Prostate gland (tissue), 2 donors: ENCODE results near the gene PRKD2. TPM values are rescaled to one million over a fixed set of nuclear protein-coding genes. Genes with fewer than 3 reads are reported as not detected.

Experiments used
- DNase-seq: peaks from one replicate; pipeline ENCODE4 v3.0.0-alpha.2; 2019; ENCODE audit warnings: low spot score
- H3K27ac ChIP-seq, 2 donors: fragments of 200-600 bp; sonication (generic); 2 replicates each; pipeline ENCODE4 v1.5.1; 2017 to 2019
- H3K27me3 ChIP-seq: fragments of 200-600 bp; sonication (generic); replicated peaks from 2 replicates; pipeline ENCODE4 v1.5.1; 2019; ENCODE audit not compliant: insufficient read depth
- H3K36me3 ChIP-seq, 2 donors: fragments of 200-600 bp; sonication (generic); 1 replicate in 1 of 2; 2 replicates in 1 of 2; pipeline versions ENCODE4 v1.5.1 to v1.8.1; 2017 to 2019
- H3K4me1 ChIP-seq: fragments of 200-600 bp; sonication (generic); replicated peaks from 2 replicates; pipeline ENCODE4 v1.5.1; 2019
- H3K4me3 ChIP-seq, 2 donors: fragments of 200-600 bp; sonication (generic); 2 replicates each; pipeline ENCODE4 v1.5.1; 2017 to 2019
- H3K9me3 ChIP-seq: fragments of 200-600 bp; sonication (generic); 2 replicates; pipeline ENCODE4 v1.5.1; 2017
- CTCF ChIP-seq, 4 experiments: fragments of 200-600 bp in 2 of 4; fragments of 450-650 bp in 2 of 4; sonication (generic) in 2 of 4; IDR thresholded peaks; 1 replicate in 3 of 4; 2 replicates in 1 of 4; pipeline ENCODE4 v1.5.1; 2016 to 2019; ENCODE audit warnings: antibody characterized with exemption in 4 of 4, mild to moderate bottlenecking in 2 of 4, moderate library complexity in 2 of 4
- POLR2A ChIP-seq: fragments of 450-650 bp; IDR thresholded peaks from one replicate; pipeline ENCODE4 v1.6.1; 2016; ENCODE audit warnings: antibody characterized with exemption, mild to moderate bottlenecking
- POLR2AphosphoS5 ChIP-seq: sonication (generic); formaldehyde crosslinking; IDR thresholded peaks from one replicate; pipeline ENCODE4 v1.6.1; 2017; ENCODE audit warnings: antibody characterized with exemption
- WGBS: methylation state at CpG from one replicate; pipeline ENCODE4 v1.1.5; 2018; 5-methylcytosine and 5-hydroxymethylcytosine counted together
- intact Hi-C: fragments of 100-400 bp; cut with DNase I; formaldehyde crosslinking; loops from one replicate; pipeline ENCODE4 v1.14.2; 2022
- total RNA-seq, 2 donors: library from RNA; depleted of rRNA; stranded (reverse); fragments of >200 nt; gene quantifications; one replicate each; pipeline ENCODE4 v1.1.0, GENCODE V29; 2016

The PRKD2 gene
- total RNA-seq, 2 donors from 2014 or later, result 38.9 to 41.8 TPM

- TF ChIP-seq CTCF (IDR thresholded peaks at IDR 0.05) (no peak), POLR2A (no peak), POLR2AphosphoS5 (no peak)
- Histone ChIP-seq H3K4me1 (no peaks in the 10 kb centered on the region), H3K27ac (peak overlapping the region; percentile 14 to 40), H3K9me3 (no peaks in the 10 kb centered on the region), H3K27me3 (no peaks in the 10 kb centered on the region), H3K4me3 (no peak overlapping the region), H3K36me3 (no peaks in the 10 kb centered on the region)
- intact Hi-C loops, result loop anchor here (5.0 kb wide), 1 partner anchor 237 kb away; no protein-coding TSS in a partner anchor
- WGBS, result 78% methylated on average over 17 of the region's 39 CpGs
- no peak for DNase-seq
These were observed 38.4 kb upstream of the PRKD2 start for GRCh38 chr19:46755077-46755852.

DNA sequence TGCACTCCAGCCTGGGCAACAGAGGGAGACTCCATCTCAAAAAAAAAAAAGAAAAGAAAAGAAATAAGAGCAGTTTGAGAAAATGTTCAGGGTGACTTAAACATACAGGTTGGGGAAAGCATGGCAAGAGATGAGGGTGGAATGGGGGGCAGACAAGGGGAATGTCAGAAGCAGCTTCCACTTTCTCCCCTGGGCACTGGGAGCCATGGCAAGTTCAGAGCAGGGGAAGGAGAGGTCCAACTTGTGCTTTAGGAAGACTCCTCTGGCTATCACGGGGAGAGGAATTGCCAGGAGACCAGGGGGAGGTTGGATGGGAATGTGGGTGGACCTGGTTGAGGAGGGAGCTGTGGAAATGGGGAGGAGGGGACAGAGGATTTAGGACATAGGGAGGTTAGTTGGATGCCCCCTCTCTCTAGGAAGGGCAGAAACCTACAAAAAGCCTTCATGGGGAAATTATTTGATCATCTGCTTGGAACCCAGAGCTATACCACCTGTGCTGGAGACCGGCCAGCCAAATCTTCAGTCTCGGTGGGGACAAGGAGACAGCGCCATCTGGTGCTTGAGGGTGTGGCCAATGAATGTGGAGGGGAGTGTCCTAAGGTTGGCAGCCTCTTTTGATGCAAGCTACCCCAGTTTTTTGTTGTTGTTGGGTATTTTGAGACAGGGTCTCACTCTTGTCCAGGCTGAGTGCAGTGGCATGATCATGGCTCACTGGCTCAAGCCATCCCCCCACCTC, 36.7 kb upstream of the PRKD2 start:
- no peaks in the 10 kb centered on the region for H3K36me3 ChIP-seq
- H3K4me3 ChIP-seq, result no peak overlapping the region
- H3K9me3 ChIP-seq, result no peaks in the 10 kb centered on the region
- H3K4me1 ChIP-seq, result no peaks in the 10 kb centered on the region
- H3K27me3 ChIP-seq, result no peaks in the 10 kb centered on the region
- peak; percentile 62 for DNase-seq
- 23% methylated on average over 4 of the region's 4 CpGs for WGBS
- TF ChIP-seq POLR2AphosphoS5, result peak; percentile 34
- peak in 3 of 4 experiments; percentile 37 to 66 (median 60) for TF ChIP-seq CTCF (IDR thresholded peaks at IDR 0.05)
- TF ChIP-seq POLR2A, result no peak
- intact Hi-C loops, result no loop called here
- no peak overlapping the region for H3K27ac ChIP-seq

DNA sequence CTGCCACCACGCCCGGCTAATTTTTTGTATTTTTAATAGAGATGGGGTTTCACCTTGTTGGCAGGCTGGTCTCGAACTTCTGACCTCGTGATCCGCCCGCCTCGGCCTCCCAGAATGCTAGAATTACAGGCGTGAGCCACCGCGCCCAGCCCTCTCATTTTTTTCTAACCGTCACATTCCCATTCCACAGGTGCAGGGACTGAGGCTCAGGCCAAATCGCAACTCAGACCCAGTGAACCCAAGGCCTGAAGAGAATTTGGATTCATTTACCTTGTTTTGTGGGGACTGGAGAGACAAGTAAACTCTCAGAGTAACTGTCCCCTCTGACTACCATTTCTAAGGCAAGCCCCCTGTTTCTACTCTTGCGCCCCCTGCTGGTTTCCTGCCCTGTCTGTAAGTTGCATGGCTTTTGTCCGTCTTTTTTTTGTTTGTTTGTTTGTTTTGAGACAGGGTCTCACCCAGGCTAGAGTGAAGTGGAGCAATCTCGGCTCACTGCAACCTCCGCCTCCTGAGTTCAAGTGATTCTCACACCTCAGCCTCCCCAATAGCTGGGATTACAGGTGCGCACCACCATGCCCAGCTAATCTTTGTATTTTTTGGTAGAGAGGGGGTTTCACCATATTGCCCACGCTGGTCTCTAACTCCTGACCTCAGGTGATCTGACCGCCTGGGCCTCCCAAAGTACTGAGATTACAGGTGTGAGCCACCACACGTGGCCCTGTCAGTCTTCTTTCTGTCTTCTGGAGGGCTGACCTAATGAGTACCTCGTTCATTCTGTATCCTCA, 31.6 kb upstream of the PRKD2 start:
- no peaks in the 10 kb centered on the region for H3K9me3 ChIP-seq
- DNase-seq, result no peak
- H3K36me3 ChIP-seq, result no peaks in the 10 kb centered on the region
- no peak overlapping the region for H3K4me3 ChIP-seq
- intact Hi-C loops, result loop anchor here (5.0 kb wide), 1 partner anchor 36 kb away; no protein-coding TSS in a partner anchor
- H3K27ac ChIP-seq, result no peak overlapping the region
- peaks cover 5% of the 10 kb centered on the region for H3K4me1 ChIP-seq
- WGBS, result 89% methylated on average over 21 of the region's 21 CpGs
- no peaks in the 10 kb centered on the region for H3K27me3 ChIP-seq
- TF ChIP-seq CTCF (IDR thresholded peaks at IDR 0.05) (peak; percentile 11 to 58 (median 48)), POLR2A (no peak)

- 0% methylated on average over 13 of the region's 74 CpGs for WGBS
- Histone ChIP-seq H3K27me3 (no peaks in the 10 kb centered on the region), H3K9me3 (no peaks in the 10 kb centered on the region), H3K27ac (peak within 1 kb of the TSS; percentile 84 to 93), H3K4me3 (peak within 1 kb of the TSS; percentile 98), H3K4me1 (peaks cover 5% of the 10 kb centered on the region), H3K36me3 (no peaks in the 10 kb centered on the region)
- intact Hi-C loops, result loop anchor here (5.0 kb wide), 1 partner anchor 34 kb away; no protein-coding TSS in a partner anchor
- DNase-seq, result no peak
- no peak for TF ChIP-seq CTCF (IDR thresholded peaks at IDR 0.05)
- peak; percentile 14 for TF ChIP-seq POLR2A
These were observed 29.6 kb upstream of the PRKD2 start, which contains the start of gene STRN4 for GRCh38 chr19:46746281-46747057. TSS of gene STRN4 (minus strand) at chr19:46746450. CDS start at chr19:46746430, 20 bp downstream.
